GM18868 (cell line): ENCODE data around the gene DIPK1C.

ENCODE experiments used
- ATAC-seq: cut with Tn5 transposase; IDR thresholded peaks from one replicate; pipeline ENCODE4 v1.9.1; 2021; ENCODE audit warnings: mild to moderate bottlenecking, moderate library complexity; ENCODE audit not compliant: unreplicated experiment

The DIPK1C gene

GRCh38 chr18:74395006-74395405 is 62.1 kb downstream of the DIPK1C start:
- ATAC-seq, result no peak

GRCh38 chr18:74392323-74392722 is 64.8 kb downstream of the DIPK1C start:
- ATAC-seq, result no peak

GRCh38 chr18:74390900-74391299 is 66.2 kb downstream of the DIPK1C start:
- no peak for ATAC-seq

GRCh38 chr18:74389991-74390390 is 67.1 kb downstream of the DIPK1C start:
- no peak for ATAC-seq

- ATAC-seq, result no peak
Measured at GRCh38 chr18:74389171-74389927, 67.8 kb downstream of the DIPK1C start.

- no peak for ATAC-seq
Measured at GRCh38 chr18:74388227-74388626, 68.9 kb downstream of the DIPK1C start.

- ATAC-seq, result no peak
Measured at GRCh38 chr18:74387383-74387782, 69.7 kb downstream of the DIPK1C start.
